Peyer's patch (tissue), 4 donors: ENCODE measurements around the gene KLHL25.

Experiments used
- CTCF ChIP-seq, 6 experiments: fragments of 450-650 bp in 4 of 6; fragments of 200-600 bp in 2 of 6; sonication (generic) in 1 of 6; IDR thresholded peaks; one replicate each; pipeline ENCODE4 v1.5.1; 2017 to 2019; ENCODE audit warnings: antibody characterized with exemption in 6 of 6, mild to moderate bottlenecking in 3 of 6, moderate library complexity in 1 of 6
- POLR2A ChIP-seq, 2 donors: fragments of 450-650 bp; IDR thresholded peaks; one replicate each; pipeline ENCODE4 v1.5.1; 2017; ENCODE audit warnings: antibody characterized with exemption in 2 of 2, mild to moderate bottlenecking in 2 of 2, moderate library complexity in 2 of 2

GRCh38 chr15:85755471-85755870 lies 39.3 kb downstream of the KLHL25 start:
- no peak for TF ChIP-seq CTCF (IDR thresholded peaks at IDR 0.05)
- TF ChIP-seq POLR2A (IDR thresholded peaks at IDR 0.05) = no peak
